Lower leg skin (tissue), 3 donors: ENCODE measurements around the gene GTF3C6.

ENCODE experiments used
- POLR2A ChIP-seq, 2 donors: fragments of 450-650 bp; IDR thresholded peaks; one replicate each; pipeline ENCODE4 v1.6.1; 2016 to 2017; ENCODE audit warnings: antibody characterized with exemption in 2 of 2, mild to moderate bottlenecking in 1 of 2, moderate library complexity in 1 of 2
- TF ChIP-seq, protein P1 (sequence below), 3 donors: fragments of 450-650 bp; IDR thresholded peaks; one replicate each; pipeline ENCODE4 v1.5.1; 2016; ENCODE audit warnings: antibody characterized with exemption in 3 of 3, mild to moderate bottlenecking in 3 of 3, moderate library complexity in 2 of 3

GRCh38 chr6:110949679-110950285 lies 8.7 kb upstream of the GTF3C6 start:
- TF ChIP-seq, protein P1, sequence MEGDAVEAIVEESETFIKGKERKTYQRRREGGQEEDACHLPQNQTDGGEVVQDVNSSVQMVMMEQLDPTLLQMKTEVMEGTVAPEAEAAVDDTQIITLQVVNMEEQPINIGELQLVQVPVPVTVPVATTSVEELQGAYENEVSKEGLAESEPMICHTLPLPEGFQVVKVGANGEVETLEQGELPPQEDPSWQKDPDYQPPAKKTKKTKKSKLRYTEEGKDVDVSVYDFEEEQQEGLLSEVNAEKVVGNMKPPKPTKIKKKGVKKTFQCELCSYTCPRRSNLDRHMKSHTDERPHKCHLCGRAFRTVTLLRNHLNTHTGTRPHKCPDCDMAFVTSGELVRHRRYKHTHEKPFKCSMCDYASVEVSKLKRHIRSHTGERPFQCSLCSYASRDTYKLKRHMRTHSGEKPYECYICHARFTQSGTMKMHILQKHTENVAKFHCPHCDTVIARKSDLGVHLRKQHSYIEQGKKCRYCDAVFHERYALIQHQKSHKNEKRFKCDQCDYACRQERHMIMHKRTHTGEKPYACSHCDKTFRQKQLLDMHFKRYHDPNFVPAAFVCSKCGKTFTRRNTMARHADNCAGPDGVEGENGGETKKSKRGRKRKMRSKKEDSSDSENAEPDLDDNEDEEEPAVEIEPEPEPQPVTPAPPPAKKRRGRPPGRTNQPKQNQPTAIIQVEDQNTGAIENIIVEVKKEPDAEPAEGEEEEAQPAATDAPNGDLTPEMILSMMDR (IDR thresholded peaks at IDR 0.05): no peak
- TF ChIP-seq POLR2A (IDR thresholded peaks at IDR 0.05): no peak
